GM20000 (cell line): Measurements from ENCODE around the gene FLVCR2.

Source experiments
- DNase-seq: peaks from one replicate; pipeline ENCODE4 v3.0.0; 2012; ENCODE audit warnings: low spot score
- TF ChIP-seq, protein P1 (sequence below): IDR thresholded peaks from 2 replicates; pipeline ENCODE4 v1.5.1; 2012; ENCODE audit warnings: mild to moderate bottlenecking, control low read depth; ENCODE audit errors: extremely low read depth, missing control alignments

The FLVCR2 gene

DNA sequence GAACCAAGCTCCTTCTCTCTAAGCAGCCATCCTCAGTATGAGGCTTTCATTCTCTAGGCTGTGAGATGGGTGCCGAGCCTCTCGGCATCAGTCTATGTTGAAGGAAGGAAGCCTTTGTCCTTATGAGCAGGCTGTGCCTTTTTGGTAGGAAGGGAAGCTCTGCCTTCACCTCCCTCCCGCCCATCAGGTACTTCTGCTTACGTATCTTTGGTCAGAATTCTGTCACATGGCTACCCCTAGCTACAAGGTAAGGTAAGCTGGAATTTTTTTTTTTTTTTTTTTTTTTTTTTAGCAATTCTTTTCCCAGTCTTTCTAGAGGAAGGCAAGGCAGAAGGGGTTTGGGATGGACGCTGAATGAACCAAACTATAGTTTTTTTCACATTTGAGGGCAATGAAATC is 39.3 kb upstream of the FLVCR2 start:
- TF ChIP-seq, protein P1, sequence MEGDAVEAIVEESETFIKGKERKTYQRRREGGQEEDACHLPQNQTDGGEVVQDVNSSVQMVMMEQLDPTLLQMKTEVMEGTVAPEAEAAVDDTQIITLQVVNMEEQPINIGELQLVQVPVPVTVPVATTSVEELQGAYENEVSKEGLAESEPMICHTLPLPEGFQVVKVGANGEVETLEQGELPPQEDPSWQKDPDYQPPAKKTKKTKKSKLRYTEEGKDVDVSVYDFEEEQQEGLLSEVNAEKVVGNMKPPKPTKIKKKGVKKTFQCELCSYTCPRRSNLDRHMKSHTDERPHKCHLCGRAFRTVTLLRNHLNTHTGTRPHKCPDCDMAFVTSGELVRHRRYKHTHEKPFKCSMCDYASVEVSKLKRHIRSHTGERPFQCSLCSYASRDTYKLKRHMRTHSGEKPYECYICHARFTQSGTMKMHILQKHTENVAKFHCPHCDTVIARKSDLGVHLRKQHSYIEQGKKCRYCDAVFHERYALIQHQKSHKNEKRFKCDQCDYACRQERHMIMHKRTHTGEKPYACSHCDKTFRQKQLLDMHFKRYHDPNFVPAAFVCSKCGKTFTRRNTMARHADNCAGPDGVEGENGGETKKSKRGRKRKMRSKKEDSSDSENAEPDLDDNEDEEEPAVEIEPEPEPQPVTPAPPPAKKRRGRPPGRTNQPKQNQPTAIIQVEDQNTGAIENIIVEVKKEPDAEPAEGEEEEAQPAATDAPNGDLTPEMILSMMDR, result no peak
- DNase-seq, result no peak

DNA sequence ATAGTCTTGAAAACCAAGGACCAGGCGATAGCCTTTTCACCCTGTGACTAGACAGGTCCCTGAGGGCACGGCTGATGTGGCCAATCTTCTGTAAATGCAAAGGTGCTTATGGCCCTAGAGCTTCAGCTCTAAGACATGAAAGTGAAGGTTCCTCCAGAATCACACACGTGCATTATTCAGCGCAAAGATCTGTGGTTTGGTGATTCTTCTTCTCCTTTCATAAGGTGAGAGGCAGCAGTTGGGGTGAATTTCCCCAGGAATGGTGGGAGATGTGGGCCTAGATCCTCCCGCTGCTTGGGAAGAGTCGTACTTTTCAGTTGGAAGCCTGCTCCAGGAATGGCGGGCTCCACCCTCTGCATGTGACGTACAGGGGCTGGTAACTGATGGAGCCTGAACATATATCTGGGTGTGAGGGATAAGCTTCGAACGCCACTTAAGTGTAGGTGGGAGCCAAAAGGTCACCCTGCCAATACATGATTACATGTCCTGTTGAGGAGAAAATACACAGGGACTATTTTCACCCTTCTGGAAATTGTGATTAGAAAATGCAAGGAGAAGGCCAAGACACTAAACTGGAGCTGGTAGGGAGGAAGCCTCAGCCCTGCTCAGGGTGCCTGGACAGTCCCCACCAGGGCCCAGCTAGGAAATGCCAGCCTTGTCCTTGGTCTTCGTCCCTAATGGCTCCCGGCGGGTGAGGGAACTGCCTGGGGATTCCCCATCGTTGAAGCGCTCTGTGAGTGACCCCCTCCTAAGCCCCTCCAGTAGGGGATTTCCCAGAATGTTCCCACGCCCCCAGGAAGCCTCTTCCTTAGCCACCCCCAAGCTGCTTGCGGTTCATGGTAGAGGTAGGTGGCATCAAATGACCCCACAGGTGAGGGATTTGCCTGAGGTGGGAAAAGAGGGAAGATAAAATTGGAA is 38.6 kb upstream of the FLVCR2 start:
- DNase-seq, result peak; percentile 71
- TF ChIP-seq, protein P1, result no peak

DNA sequence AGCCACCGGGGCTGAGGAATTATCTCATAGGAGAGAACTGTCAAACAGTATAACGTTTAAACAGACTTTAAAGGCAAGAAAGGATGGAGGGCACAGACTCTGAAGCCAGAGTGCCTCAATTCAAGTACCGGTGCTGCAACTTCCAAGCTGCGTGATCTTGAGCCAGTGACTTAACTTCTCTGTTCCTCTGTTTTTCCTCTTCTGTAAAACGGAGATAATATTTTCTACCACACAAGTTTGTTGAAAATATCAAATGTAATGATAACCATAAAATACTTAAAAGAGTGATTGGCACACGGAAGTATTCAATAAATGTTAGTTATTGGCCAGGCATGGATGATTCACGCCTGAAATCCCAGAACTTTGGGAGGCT is 38.0 kb upstream of the FLVCR2 start:
- TF ChIP-seq, protein P1, result no peak
- no peak for DNase-seq

DNA sequence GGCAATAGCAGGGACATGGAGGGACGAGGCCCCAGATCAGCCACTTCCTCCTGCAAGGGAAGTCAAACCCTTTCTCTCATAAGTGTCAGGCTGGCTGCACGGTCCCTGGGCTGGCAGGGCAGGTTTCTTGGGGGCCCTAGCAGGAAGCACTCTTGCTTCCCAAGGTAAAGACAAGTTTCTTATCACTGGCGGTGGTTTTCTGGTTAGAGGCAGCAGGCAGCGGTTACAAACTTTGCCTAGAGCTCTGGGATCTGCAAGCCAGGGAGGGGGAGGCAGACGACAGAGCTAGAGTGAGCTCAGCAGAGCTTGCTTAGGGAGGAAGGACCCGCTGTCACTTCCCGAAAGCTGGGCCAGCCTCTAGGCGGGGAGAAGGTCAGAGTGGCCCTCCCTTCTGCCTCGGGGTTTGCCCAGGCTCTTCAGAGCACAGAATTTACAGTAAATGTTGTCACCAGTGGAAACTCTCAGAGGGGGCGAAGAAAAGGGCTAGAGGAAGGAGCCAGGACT is 35.8 kb upstream of the FLVCR2 start:
- TF ChIP-seq, protein P1, result no peak
- DNase-seq, result peak; percentile 85

DNA sequence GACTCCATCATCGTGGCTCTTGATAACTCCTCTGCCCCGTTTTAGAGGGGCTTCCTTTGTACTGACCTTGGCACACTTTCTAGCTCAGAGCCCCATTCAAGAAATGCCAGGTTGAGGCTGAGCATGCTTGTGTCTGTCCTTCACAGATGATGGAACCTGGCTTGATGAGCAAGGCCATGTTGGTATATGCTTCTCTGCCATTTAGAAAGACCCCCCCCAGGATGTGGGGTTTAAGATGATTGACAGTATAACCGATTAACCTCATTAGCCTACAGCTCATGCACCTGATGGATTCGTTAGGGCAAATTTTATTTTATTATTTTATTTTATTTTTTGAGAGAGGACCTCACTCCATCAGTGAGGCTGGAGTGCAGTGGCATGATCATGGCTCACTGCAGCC is 35.2 kb upstream of the FLVCR2 start:
- no peak for DNase-seq
- TF ChIP-seq, protein P1, result no peak

DNA sequence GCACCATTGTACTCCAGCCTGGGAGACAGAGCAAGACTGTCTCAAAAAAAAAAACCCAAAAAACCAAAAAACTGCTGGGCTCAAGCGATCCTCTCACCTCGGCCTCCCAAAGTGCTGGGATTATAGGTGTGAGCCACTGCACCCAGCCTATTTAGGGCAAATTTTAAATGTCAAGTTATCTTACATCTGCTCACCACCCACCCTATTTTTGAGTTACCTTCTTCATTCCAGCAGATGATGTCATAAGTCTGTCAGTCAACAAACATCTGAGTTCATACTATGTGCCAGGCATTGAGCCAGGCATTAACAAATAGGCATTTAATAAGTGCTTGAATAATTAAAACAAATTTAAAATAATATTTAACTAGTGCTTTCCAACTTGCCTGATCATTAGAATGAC is 34.6 kb upstream of the FLVCR2 start:
- TF ChIP-seq, protein P1, result no peak
- no peak for DNase-seq

DNA sequence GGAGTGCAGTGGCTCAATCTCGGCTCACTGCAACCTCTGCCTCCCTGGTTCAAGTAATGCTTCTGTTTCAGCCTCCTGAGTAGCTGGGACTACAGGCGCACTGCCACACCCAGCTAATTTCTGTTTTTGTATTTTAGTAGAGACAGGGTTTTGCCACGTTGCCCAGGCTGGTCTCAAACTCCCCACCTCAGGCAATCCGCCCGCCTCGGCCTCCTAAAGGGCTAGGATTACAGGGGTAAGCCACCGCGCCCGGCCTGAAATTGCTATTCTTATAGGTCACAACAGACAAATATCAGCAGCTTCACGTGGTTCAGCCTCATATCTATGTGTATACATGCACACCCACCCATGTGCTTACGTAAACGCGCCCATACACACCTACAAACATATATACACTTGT is 32.5 kb upstream of the FLVCR2 start:
- no peak for DNase-seq
- TF ChIP-seq, protein P1, result no peak
